HepG2 (cell line): ENCODE measurements around the gene DUS1L. TPM values are rescaled to one million over a fixed set of nuclear protein-coding genes. Genes with fewer than 3 reads are reported as not detected.

Experiments
- PHF5A ChIP-seq: IDR thresholded peaks from one replicate; pipeline ENCODE4 v1.6.1; 2018; ENCODE audit warnings: low read depth, missing genetic modification reagents; ENCODE audit not compliant: unreplicated experiment
- POLR2AphosphoS5 ChIP-seq: IDR thresholded peaks from 2 replicates; pipeline ENCODE4 v1.6.1; 2012; ENCODE audit warnings: low read depth, low read length
- RAD21 ChIP-seq: fragments of 450-650 bp; formaldehyde crosslinking; IDR thresholded peaks from 2 replicates; pipeline ENCODE4 v1.5.0; 2020; ENCODE audit warnings: mild to moderate bottlenecking
- SIX1 ChIP-seq: sonication (generic); formaldehyde crosslinking; IDR thresholded peaks from 2 replicates; pipeline ENCODE4 v1.4.0; 2020; ENCODE audit warnings: missing genetic modification reagents, borderline replicate concordance
- ZBTB8A ChIP-seq: sonication (generic); formaldehyde crosslinking; IDR thresholded peaks from 2 replicates; pipeline ENCODE4 v1.4.0; 2020; ENCODE audit warnings: mild to moderate bottlenecking, low read depth, missing genetic modification reagents, borderline replicate concordance
- ZNF17 ChIP-seq: sonication (generic); formaldehyde crosslinking; IDR thresholded peaks from 2 replicates; pipeline ENCODE4 v1.5.0; 2020; ENCODE audit warnings: mild to moderate bottlenecking, missing genetic modification reagents
- ZNF616 ChIP-seq: sonication (generic); formaldehyde crosslinking; IDR thresholded peaks from 2 replicates; pipeline ENCODE4 v1.5.0; 2020; ENCODE audit warnings: low read depth, mild to moderate bottlenecking, missing genetic modification reagents
- ZNF782 ChIP-seq: sonication (generic); formaldehyde crosslinking; IDR thresholded peaks from 2 replicates; pipeline ENCODE4 v1.4.0; 2020; ENCODE audit warnings: missing genetic modification reagents, mild to moderate bottlenecking, borderline replicate concordance
- ZNF83 ChIP-seq: sonication (generic); formaldehyde crosslinking; IDR thresholded peaks from 2 replicates; pipeline ENCODE4 v1.4.0; 2020; ENCODE audit warnings: missing genetic modification reagents, mild to moderate bottlenecking, borderline replicate concordance
- ZNF879 ChIP-seq: sonication (generic); formaldehyde crosslinking; IDR thresholded peaks from 2 replicates; pipeline ENCODE4 v1.8.1; 2023; ENCODE audit warnings: missing genetic modification reagents
- polyA plus RNA-seq, 8 experiments: library from polyadenylated mRNA; depleted of rRNA in 3 of 8; stranded (reverse) in 7 of 8; unstranded in 1 of 8; fragments of >200 nt; fragmentation: Illumina TruSeq in 4 of 8; extraction: Trizol in 4 of 8; gene quantifications; 2 replicates each; pipeline versions ENCODE4 v1.2.1 to v1.2.3, GENCODE V29; 2011 to 2016; ENCODE audit warnings: low read depth in 4 of 8, missing spikeins in 1 of 8, mixed read lengths in 1 of 8; ENCODE audit not compliant: insufficient read depth in 1 of 8
- total RNA-seq, 5 experiments: library from RNA; depleted of rRNA; stranded (reverse); fragments of >200 nt; fragmentation: Illumina TruSeq; extraction: Trizol; gene quantifications; 2 replicates each; pipeline ENCODE4 v1.2.3, GENCODE V29; 2016; ENCODE audit warnings: low read depth in 1 of 5
- TF ChIP-seq, protein P1 (sequence below): IDR thresholded peaks from 2 replicates; pipeline ENCODE4 v1.6.1; 2016; ENCODE audit warnings: missing compliant biosample characterization, missing genetic modification reagents, borderline replicate concordance
- TF ChIP-seq, protein P2 (sequence below): sonication (generic); formaldehyde crosslinking; IDR thresholded peaks from 2 replicates; pipeline ENCODE4 v1.5.0; 2020; ENCODE audit warnings: missing genetic modification reagents
- TF ChIP-seq, protein P3 (sequence below): sonication (generic); formaldehyde crosslinking; IDR thresholded peaks from 2 replicates; pipeline ENCODE4 v1.4.0; 2020; ENCODE audit warnings: missing genetic modification reagents, borderline replicate concordance
- TF ChIP-seq, protein P4 (sequence below): sonication (generic); formaldehyde crosslinking; IDR thresholded peaks from one replicate; pipeline ENCODE4 v1.5.1; 2020; ENCODE audit warnings: mild to moderate bottlenecking, missing genetic modification reagents; ENCODE audit errors: not compliant biosample characterization
- TF ChIP-seq, protein P5 (sequence below): sonication (generic); formaldehyde crosslinking; IDR thresholded peaks from 2 replicates; pipeline ENCODE4 v1.8.1; 2023; ENCODE audit warnings: mild to moderate bottlenecking, missing genetic modification reagents, borderline replicate concordance

Gene DUS1L
- total and polyA plus RNA-seq, 2 of the 13 experiments (the other 11 are each of a cell fraction or from before 2014, with no cell fraction given): 81.0 to 109 TPM

DNA sequence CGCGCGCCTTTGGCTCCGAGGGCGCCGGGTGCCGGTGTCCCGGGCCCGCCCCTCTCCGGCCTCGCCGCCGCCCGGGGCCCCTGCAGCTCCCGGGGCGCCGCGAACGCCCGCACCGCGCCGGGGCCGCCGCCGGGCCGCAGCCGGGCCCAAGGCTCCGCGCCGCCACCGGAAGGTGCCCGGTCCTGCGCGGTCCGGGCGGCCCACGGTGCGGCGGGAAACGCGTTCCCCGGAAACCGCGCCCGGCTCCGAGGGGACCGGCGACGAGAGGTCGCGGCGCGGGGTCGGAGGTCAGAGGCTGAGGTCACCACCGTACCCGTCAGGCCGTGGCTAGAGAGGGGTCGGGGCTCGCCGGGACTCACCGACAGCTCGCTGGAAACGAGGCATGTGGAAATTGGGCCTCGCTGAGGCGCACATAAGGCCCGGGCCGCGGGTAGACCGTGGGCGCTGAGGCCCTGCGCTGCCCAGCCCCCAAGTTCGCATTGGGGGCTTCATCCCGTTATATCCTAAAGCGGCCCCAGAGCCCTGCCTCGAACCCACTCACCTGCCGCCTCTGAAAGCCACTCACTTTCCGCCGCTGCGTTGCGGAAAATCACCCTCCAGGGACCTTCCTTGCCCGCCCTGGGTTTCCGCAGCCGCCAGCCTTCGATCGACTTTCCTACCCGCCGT is at the start of gene DUS1L (continued):
- TF ChIP-seq, protein P1, sequence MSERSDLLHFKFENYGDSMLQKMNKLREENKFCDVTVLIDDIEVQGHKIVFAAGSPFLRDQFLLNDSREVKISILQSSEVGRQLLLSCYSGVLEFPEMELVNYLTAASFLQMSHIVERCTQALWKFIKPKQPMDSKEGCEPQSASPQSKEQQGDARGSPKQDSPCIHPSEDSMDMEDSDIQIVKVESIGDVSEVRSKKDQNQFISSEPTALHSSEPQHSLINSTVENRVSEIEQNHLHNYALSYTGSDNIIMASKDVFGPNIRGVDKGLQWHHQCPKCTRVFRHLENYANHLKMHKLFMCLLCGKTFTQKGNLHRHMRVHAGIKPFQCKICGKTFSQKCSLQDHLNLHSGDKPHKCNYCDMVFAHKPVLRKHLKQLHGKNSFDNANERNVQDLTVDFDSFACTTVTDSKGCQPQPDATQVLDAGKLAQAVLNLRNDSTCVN (CRISPR knock-in tag): peak; percentile 76; the same call in 1 of the 2 replicates
- no peak for TF ChIP-seq ZNF83 (CRISPR knock-in tag)
- TF ChIP-seq ZNF616 (CRISPR knock-in tag): peak; percentile 90
- TF ChIP-seq ZNF782 (CRISPR knock-in tag): peak; percentile 53; the same call in 1 of the 2 replicates
- 0 out of 2 replicates have a peak, but pooled peaks have one; percentile 30 for TF ChIP-seq SIX1
- TF ChIP-seq RAD21: peak; percentile 51; the same call in 1 of the 2 replicates
- TF ChIP-seq ZNF17 (CRISPR knock-in tag): no peak
- TF ChIP-seq ZBTB8A (CRISPR knock-in tag): no peak
- no peak for TF ChIP-seq POLR2AphosphoS5
- TF ChIP-seq, protein P2, sequence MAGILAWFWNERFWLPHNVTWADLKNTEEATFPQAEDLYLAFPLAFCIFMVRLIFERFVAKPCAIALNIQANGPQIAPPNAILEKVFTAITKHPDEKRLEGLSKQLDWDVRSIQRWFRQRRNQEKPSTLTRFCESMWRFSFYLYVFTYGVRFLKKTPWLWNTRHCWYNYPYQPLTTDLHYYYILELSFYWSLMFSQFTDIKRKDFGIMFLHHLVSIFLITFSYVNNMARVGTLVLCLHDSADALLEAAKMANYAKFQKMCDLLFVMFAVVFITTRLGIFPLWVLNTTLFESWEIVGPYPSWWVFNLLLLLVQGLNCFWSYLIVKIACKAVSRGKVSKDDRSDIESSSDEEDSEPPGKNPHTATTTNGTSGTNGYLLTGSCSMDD (CRISPR knock-in tag): peak; percentile 72; the same call in 1 of the 2 replicates
- TF ChIP-seq, protein P3, sequence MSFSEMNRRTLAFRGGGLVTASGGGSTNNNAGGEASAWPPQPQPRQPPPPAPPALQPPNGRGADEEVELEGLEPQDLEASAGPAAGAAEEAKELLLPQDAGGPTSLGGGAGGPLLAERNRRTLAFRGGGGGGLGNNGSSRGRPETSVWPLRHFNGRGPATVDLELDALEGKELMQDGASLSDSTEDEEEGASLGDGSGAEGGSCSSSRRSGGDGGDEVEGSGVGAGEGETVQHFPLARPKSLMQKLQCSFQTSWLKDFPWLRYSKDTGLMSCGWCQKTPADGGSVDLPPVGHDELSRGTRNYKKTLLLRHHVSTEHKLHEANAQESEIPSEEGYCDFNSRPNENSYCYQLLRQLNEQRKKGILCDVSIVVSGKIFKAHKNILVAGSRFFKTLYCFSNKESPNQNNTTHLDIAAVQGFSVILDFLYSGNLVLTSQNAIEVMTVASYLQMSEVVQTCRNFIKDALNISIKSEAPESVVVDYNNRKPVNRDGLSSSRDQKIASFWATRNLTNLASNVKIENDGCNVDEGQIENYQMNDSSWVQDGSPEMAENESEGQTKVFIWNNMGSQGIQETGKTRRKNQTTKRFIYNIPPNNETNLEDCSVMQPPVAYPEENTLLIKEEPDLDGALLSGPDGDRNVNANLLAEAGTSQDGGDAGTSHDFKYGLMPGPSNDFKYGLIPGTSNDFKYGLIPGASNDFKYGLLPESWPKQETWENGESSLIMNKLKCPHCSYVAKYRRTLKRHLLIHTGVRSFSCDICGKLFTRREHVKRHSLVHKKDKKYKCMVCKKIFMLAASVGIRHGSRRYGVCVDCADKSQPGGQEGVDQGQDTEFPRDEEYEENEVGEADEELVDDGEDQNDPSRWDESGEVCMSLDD (CRISPR knock-in tag): no peak; the same call in 1 of the 2 replicates
- TF ChIP-seq, protein P4, sequence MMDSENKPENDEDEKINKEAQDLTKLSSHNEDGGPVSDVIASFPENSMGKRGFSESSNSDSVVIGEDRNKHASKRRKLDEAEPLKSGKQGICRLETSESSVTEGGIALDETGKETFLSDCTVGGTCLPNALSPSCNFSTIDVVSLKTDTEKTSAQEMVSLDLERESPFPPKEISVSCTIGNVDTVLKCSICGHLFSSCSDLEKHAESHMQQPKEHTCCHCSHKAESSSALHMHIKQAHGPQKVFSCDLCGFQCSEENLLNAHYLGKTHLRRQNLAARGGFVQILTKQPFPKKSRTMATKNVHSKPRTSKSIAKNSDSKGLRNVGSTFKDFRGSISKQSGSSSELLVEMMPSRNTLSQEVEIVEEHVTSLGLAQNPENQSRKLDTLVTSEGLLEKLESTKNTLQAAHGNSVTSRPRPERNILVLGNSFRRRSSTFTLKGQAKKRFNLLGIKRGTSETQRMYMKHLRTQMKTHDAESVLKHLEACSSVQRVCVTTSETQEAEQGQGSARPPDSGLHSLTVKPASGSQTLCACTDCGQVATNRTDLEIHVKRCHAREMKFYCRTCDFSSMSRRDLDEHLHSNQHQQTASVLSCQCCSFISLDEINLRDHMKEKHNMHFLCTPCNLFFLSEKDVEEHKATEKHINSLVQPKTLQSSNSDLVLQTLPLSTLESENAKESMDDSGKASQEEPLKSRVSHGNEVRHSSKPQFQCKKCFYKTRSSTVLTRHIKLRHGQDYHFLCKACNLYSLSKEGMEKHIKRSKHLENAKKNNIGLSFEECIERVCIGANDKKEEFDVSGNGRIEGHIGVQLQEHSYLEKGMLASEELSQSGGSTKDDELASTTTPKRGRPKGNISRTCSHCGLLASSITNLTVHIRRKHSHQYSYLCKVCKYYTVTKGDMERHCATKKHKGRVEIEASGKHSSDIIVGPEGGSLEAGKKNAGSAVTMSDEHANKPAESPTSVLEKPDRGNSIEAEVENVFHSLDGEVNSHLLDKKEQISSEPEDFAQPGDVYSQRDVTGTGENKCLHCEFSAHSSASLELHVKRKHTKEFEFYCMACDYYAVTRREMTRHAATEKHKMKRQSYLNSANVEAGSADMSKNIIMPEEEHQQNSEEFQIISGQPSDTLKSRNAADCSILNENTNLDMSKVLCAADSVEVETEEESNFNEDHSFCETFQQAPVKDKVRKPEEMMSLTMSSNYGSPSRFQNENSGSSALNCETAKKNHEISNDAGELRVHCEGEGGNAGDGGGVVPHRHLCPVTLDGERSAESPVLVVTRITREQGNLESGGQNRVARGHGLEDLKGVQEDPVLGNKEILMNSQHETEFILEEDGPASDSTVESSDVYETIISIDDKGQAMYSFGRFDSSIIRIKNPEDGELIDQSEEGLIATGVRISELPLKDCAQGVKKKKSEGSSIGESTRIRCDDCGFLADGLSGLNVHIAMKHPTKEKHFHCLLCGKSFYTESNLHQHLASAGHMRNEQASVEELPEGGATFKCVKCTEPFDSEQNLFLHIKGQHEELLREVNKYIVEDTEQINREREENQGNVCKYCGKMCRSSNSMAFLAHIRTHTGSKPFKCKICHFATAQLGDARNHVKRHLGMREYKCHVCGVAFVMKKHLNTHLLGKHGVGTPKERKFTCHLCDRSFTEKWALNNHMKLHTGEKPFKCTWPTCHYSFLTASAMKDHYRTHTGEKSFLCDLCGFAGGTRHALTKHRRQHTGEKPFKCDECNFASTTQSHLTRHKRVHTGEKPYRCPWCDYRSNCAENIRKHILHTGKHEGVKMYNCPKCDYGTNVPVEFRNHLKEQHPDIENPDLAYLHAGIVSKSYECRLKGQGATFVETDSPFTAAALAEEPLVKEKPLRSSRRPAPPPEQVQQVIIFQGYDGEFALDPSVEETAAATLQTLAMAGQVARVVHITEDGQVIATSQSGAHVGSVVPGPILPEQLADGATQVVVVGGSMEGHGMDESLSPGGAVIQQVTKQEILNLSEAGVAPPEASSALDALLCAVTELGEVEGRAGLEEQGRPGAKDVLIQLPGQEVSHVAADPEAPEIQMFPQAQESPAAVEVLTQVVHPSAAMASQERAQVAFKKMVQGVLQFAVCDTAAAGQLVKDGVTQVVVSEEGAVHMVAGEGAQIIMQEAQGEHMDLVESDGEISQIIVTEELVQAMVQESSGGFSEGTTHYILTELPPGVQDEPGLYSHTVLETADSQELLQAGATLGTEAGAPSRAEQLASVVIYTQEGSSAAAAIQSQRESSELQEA: peak; percentile 22
- TF ChIP-seq PHF5A: peak; percentile 69
- TF ChIP-seq, protein P5, sequence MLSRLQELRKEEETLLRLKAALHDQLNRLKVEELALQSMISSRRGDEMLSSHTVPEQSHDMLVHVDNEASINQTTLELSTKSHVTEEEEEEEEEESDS (CRISPR knock-in tag): peak; percentile 54; the same call in 1 of the 2 replicates
- TF ChIP-seq ZNF879 (CRISPR knock-in tag): peak; percentile 73; the same call in 1 of the 2 replicates
